HG03097 (cell line): ENCODE measurements around the gene CLEC1A.
"Not testable (repeated sequence)": the region's sequence is repeated elsewhere in the genome, so short reads cannot be mapped to it uniquely, and the experiment has no call there.

Experiments
- ATAC-seq: cut with Tn5 transposase; IDR thresholded peaks from one replicate; pipeline ENCODE4 v1.9.1; 2021; ENCODE audit not compliant: unreplicated experiment, low FRiP score

The CLEC1A gene

DNA sequence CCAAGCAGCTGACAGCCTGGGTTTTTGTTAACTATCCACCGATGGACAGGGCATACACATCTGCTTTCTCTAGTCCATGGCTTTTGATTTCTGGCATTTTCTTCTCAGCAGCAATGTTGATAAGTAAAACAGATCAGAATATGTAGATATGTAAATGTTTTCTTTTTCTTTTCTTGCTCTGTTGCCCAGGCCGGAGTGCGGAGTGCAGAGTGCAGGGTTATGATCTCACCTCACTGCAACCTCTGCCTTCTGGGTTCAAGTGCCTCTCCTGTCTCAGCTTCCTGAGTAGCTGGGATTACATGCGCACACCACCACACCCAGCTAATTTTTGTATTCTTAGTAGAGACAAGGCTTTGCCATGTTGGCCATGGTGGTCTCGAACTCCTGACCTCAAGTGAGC, 40.4 kb downstream of the CLEC1A start:
- no peak for ATAC-seq

DNA sequence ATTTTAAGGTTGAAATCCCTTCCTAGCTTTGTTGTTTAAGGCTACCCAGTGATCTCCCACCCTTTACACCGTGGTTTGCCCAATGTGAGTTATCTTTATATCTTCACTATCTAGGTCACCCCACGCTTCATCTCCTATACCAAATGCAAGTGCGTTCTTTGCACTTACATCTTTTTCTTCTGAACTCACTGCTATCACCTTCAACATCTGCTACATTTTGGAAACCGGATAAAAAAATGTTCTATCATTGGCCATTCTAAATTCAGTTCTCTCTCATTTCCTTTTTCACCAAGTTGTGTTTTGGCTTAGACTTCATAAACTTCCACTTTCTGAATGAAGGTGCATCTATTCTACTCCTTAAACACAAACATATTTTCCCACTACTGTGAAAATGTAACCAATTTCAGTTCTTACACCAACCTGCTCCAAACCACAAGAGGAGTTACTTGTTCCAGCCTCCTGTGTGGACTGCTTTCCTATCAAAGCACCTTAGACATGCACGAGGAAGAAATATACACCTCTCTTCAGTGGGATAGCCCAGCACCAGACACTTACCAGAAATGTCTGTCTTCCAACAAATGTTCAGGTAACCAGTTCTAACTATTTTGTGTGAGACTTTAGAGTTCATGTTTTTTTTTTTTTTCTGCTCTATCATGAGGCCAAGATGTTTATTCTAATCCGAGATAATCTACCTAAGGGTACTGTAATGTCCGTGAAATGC, 46.4 kb downstream of the CLEC1A start:
- no peak for ATAC-seq

DNA sequence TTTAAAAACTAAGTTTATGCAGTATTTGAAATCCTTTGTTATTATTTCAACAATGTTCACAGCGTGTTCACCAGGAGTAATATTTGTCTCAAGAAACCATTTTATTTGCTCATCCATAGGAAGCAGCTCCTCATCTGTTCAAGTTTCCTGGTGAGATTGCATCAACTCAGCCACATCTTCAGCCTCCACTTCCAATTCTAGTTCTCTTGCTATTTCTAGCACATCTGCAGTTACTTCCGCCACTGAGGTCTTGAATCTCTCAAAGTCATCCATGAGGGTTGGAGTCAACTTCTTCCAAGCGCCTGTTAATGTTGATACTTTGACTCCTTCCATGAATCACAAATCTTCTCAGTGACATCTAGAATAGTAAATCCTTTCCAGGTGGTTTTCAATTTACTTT, 50.3 kb downstream of the CLEC1A start:
- ATAC-seq, result no peak

DNA sequence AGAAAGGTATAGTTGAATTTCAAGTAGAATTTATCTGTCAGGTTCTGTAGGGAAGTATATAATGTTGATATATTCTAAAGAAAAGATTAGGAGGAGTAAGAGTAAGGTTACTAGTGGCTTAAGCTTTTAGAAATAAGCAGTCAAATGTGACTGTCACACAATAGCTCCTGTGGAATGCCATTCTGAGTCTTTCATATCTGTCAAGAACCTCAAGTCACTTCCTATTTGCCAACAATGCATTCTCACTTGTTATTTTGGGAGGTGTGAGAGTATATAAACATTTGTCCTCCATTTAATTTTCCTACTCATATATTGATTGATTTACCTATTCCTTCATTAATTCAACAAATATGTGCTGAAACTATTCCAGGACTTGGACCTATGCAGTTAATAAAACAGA, 56.6 kb downstream of the CLEC1A start:
- no peak for ATAC-seq

DNA sequence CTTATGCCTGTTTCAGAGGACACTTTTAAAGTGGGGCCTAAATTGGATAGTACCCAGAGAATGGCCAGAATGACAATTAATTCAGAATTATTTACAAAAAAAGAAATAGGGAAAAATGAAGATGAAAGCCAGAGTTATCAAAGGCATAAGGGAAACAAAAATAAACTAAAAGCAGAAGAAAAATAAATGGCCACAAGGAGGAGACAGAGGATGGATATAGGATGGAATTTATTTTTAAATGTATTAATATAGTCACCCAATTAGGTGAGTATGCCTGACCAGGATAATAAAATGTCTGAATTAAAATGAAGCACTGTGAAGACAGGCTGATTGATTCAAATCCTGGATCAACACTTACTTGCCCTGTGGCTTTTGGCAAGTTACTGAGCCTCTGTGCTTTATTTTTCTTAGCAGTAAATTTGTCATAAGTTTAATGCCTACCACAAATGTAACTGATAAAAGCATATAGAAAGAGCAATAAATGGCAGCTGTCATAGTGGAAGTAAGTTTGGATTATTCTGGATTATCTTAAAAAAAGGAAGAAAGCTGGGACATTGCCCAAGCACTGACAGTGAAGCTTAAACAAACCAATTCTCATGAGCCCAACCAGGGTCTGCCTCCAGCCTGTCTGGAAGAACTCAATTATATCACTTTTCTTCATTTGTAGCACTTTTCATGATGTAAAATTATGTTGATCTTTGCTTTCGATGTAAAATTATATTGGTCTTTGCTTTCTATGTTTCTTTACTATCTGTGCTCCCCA, 64.8 kb downstream of the CLEC1A start:
- no peak for ATAC-seq

DNA sequence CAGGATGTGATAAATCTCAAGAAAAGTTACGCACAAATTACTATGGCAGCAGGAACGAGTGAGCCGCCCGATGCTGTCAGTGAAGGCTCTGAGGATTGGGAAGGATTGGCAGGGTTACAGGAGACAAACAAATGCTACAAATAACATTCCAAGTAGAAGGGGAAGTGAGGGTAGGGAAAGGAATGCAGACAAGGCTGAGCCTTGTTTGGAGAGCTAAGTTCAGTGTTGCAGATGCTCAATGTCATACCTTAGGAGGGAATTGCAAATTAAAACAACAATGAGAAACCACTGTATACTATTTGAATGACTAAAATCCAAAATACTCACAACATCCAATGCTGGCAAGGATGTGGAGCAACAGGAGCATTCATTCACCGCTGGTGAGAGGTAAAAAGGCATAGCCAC, 67.0 kb downstream of the CLEC1A start:
- no peak for ATAC-seq

DNA sequence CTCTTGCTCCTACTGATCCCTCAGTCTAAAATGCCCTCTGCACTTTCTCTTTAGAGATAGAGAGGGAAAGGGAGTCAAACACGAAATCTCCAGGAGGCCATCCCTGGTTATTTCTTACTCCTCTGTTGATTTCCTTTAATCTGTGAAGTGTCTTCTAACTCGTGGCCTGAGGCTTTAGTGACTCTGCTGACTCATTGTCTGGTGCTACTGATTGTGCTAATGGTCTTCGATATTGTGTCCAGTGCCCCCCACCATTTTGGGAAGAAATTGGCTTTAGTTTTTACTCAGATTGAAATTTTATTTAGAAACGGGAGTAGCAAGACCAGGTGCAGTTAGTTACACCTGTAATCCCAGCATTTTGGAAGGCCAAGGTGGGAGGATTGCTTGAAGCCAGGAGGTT, 67.5 kb downstream of the CLEC1A start:
- ATAC-seq, result no peak

DNA sequence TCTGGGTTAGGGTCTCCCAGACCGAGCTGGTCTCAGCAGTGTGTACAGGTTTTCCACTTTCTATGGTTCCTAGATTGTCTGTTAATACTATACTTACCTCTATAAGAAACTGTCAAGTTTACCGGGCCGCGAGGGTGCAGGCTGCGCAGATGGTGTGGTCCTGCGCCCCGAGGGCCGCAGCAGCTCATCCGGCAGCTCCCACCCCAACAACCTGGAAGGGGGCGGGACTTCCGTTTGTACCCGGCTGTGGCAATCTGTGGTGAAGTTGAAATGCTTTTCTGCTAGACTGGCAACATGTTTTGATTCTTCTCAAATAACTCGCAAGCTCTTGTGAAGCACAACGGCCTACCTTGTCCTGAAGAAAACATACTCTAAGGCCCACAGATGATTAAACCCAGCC, 68.3 kb downstream of the CLEC1A start, which contains the start of gene CLEC9A:
Gene CLEC9A, plus strand, starts transcription at position 237 of the 400 bp plus-strand sequence. CDS start 22,006 bp downstream, outside the sequence.
- no peak for ATAC-seq

DNA sequence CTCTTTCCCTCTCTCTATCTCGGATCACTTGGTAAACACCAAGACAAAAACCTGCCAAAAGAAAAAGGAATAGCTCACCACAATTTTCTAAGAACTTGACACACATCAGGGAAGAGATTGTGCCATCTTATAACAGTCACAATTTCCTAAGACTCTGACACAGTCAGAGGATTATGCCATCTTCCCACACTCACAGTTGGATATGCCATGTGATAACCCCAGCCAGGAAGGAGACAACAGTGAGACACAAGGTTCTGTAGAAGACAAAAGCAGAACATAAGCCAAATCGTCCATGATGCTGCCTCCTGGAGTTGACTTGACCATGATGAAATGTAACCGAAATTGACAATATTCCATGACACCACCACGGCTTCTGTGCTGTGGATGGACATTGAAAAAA, 71.1 kb downstream of the CLEC1A start:
- ATAC-seq, result no peak

DNA sequence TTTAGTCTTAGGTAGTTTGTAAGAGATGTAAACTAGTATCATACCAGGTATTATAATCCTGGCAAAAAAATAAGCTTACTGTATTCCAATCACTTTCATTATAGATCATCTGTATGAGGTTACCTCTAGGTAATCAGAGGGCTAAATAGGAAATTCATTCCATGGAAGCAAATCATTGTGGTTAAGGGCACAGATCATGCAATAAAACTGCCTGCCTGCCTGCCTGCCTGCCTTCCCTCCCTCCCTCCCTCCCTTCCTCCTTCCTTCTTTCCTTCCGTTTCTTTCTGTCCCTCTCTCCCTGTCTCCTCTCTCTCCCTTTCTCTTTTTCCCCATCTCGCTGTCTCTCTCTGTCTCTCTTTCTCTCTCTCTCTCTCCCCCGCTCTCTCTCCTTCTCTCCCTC, 71.5 kb downstream of the CLEC1A start:
- ATAC-seq, result no peak

DNA sequence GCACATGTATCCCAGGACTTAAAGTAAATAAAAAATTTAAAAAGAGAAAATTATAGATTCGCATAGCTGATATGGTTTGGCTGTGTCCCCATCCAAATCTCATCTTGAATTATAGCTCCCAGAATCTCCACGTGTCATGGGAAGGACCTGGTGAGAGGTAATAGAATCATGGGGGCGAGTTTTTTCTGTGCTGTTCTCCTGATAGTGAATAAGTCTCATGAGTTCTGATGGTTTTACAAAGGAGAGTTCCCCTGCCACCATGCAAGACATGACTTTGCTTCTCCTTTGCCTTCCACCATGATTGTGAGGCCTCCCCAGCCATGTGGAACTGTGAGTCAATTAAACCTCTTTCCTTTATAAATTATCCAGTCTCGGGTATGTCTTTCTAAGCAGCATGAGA, 72.1 kb downstream of the CLEC1A start:
- ATAC-seq, result not testable (repeated sequence)

DNA sequence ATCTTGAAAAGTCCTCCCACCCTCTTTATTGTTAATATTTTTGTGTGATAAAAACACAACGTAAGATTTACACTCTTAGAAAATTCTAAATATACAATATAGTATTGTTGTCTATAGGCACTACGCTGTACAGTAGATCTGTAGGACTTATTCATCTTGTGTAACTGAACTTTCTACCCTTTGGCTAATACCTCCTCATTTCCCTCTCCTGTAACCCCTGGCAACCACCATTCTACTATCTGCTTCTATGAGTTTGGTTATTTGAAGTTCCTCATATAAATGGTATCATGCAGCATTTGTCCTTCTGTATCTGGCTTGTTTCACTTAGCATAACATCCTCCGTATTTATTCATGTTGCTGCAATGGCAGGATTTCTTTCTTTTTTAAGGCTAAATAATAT, 73.5 kb downstream of the CLEC1A start:
- no peak for ATAC-seq

DNA sequence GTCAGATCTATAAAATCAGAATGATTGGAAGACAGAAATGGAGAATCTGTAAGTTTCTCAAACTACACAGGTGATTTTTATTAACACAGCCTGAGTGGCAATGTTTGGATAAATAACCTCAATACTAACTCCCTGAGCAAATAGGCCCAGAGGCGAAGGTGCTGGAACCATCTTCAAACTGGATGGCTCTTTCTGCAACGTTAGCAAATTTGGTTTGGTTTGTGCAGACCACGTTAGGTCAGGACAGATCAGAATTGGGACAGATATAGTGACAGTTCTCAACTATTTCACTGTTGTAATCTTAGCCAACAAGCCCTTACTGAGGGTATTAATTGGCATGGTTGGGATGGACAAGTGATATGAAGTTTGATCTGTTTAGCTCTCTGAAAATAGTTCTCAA, 77.4 kb downstream of the CLEC1A start:
- no peak for ATAC-seq
